ENCODE measurements around the gene CCDC14.

- TF ChIP-seq EZH2 (IDR thresholded peaks at IDR 0.05; ENCODE audit: insufficient read depth, poor library complexity, severe bottlenecking) (no peak), EZH2phosphoT487 (IDR thresholded peaks at IDR 0.05; ENCODE audit: insufficient read depth, low read depth) (no peak)
Measured at GRCh38 chr3:123876858-123877257, 84.2 kb downstream of the CCDC14 start.

All from GM23248 (cell line).